DND-41 (cell line): ENCODE measurements around the gene LCN6.
"Not testable (repeated sequence)": the region's sequence is repeated elsewhere in the genome, so short reads cannot be mapped to it uniquely, and the experiment has no call there.

Experiments
- ATAC-seq: fragments of 200-7000 bp; cut with Tn5 transposase; 3 replicates; pipeline ENCODE4 v1.9.1; 2021; ENCODE audit warnings: low read depth; ENCODE audit not compliant: insufficient read depth
- DNase-seq: peaks from one replicate; pipeline ENCODE4 v3.0.0-alpha.2; 2020
- H2AFZ ChIP-seq: 2 replicates; pipeline ENCODE4 v1.6.0; 2012; ENCODE audit warnings: low read depth, low read length
- H3K27ac ChIP-seq: 2 replicates; pipeline ENCODE4 v1.5.1; 2012; ENCODE audit warnings: low read length, inconsistent platforms
- H3K27me3 ChIP-seq: fragments of 200-600 bp; sonication (generic); 2 replicates; pipeline ENCODE4 v1.6.0; 2012; ENCODE audit warnings: low read length, mild to moderate bottlenecking, inconsistent platforms; ENCODE audit not compliant: insufficient read depth, poor library complexity
- H3K36me3 ChIP-seq: 2 replicates; pipeline ENCODE4 v1.5.1; 2012; ENCODE audit warnings: low read length, inconsistent platforms; ENCODE audit not compliant: insufficient read depth
- H3K4me1 ChIP-seq: 2 replicates; pipeline ENCODE4 v1.5.1; 2012; ENCODE audit warnings: mild to moderate bottlenecking, low read length; ENCODE audit not compliant: insufficient read depth
- H3K4me2 ChIP-seq: 2 replicates; pipeline ENCODE4 v1.6.0; 2012; ENCODE audit warnings: mild to moderate bottlenecking, moderate library complexity, low read length, inconsistent platforms; ENCODE audit not compliant: insufficient read depth
- H3K4me3 ChIP-seq, 2 experiments: fragments of 200-600 bp in 1 of 2; shearing (Covaris generic) in 1 of 2; 2 replicates each; pipeline ENCODE4 v1.5.1; 2012 to 2016; ENCODE audit warnings: inconsistent platforms in 2 of 2, low read length in 2 of 2, mild to moderate bottlenecking in 2 of 2, low read depth in 1 of 2, moderate library complexity in 1 of 2
- H3K79me2 ChIP-seq: 2 replicates; pipeline ENCODE4 v1.6.0; 2012; ENCODE audit warnings: low read length, inconsistent platforms; ENCODE audit not compliant: insufficient read depth
- H3K9ac ChIP-seq: 2 replicates; pipeline ENCODE4 v1.6.0; 2012; ENCODE audit warnings: low read depth, mild to moderate bottlenecking, inconsistent platforms, low read length, moderate library complexity
- H3K9me3 ChIP-seq: 2 replicates; pipeline ENCODE4 v1.5.1; 2012; ENCODE audit warnings: low read length, moderate library complexity, mild to moderate bottlenecking, inconsistent platforms; ENCODE audit not compliant: insufficient read depth, severe bottlenecking
- H4K20me1 ChIP-seq: 2 replicates; pipeline ENCODE4 v1.6.0; 2012; ENCODE audit warnings: low read length; ENCODE audit not compliant: insufficient read depth
- EZH2 ChIP-seq: IDR thresholded peaks from 3 replicates; pipeline ENCODE4 v1.6.1; 2012; ENCODE audit warnings: borderline replicate concordance, low read depth, mild to moderate bottlenecking, moderate library complexity, low read length, inconsistent platforms; ENCODE audit not compliant: severe bottlenecking
- TF ChIP-seq, protein P1 (sequence below): IDR thresholded peaks from 2 replicates; pipeline ENCODE4 v1.5.1; 2012; ENCODE audit warnings: borderline replicate concordance, low read length, moderate library complexity, mild to moderate bottlenecking; ENCODE audit not compliant: poor library complexity, severe bottlenecking; ENCODE audit errors: extremely low read depth

Gene LCN6

GRCh38 chr9:136787690-136788400 lies 39.5 kb upstream of the LCN6 start:
- Histone ChIP-seq H3K4me2 (peak overlapping the region; percentile 23), H3K27ac (no peak overlapping the region), H3K4me3 (no peak overlapping the region), H3K36me3 (peaks cover 4% of the 10 kb centered on the region; the same call in 1 of the 2 replicates), H3K4me1 (peaks cover 33% of the 10 kb centered on the region), H3K79me2 (peaks cover 4% of the 10 kb centered on the region; the same call in 1 of the 2 replicates), H3K27me3 (no peaks in the 10 kb centered on the region), H3K9me3 (no peaks in the 10 kb centered on the region), H4K20me1 (peaks cover 9% of the 10 kb centered on the region; the same call in 1 of the 2 replicates), H2AFZ (no peak overlapping the region), H3K9ac (no peak overlapping the region)
- ATAC-seq (no peak; the same call in 2 of the 3 replicates), DNase-seq (peak; percentile 68)
- TF ChIP-seq, protein P1, sequence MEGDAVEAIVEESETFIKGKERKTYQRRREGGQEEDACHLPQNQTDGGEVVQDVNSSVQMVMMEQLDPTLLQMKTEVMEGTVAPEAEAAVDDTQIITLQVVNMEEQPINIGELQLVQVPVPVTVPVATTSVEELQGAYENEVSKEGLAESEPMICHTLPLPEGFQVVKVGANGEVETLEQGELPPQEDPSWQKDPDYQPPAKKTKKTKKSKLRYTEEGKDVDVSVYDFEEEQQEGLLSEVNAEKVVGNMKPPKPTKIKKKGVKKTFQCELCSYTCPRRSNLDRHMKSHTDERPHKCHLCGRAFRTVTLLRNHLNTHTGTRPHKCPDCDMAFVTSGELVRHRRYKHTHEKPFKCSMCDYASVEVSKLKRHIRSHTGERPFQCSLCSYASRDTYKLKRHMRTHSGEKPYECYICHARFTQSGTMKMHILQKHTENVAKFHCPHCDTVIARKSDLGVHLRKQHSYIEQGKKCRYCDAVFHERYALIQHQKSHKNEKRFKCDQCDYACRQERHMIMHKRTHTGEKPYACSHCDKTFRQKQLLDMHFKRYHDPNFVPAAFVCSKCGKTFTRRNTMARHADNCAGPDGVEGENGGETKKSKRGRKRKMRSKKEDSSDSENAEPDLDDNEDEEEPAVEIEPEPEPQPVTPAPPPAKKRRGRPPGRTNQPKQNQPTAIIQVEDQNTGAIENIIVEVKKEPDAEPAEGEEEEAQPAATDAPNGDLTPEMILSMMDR: peak; percentile 85
- TF ChIP-seq EZH2: no peak

DNA sequence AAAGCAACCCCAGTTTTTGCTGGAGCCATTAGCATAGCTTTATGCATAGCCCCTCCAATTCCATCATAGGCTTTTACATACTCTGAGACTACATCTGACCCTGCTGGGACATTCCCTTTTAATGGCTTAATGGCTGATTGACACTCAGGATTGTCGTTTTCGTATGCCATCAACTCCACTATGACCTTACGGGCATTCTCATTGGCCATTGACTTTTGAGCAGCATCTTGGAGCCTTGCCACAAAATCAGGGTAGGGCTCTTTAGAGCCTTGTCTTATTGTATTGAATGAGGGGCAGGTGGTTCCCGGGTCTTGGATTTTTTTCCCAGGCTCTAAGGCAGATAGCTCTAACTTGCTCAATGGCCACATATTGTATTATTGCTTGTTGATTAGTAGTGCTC lies 38.7 kb upstream of the LCN6 start:
- H3K4me2 ChIP-seq, H2AFZ ChIP-seq, DNase-seq, H3K79me2 ChIP-seq, H3K4me3 ChIP-seq, H3K9me3 ChIP-seq, H3K9ac ChIP-seq, H3K36me3 ChIP-seq, ATAC-seq, H3K27ac ChIP-seq, H3K27me3 ChIP-seq, H4K20me1 ChIP-seq: not testable (repeated sequence)
- peaks cover 24% of the 10 kb centered on the region for H3K4me1 ChIP-seq

DNA sequence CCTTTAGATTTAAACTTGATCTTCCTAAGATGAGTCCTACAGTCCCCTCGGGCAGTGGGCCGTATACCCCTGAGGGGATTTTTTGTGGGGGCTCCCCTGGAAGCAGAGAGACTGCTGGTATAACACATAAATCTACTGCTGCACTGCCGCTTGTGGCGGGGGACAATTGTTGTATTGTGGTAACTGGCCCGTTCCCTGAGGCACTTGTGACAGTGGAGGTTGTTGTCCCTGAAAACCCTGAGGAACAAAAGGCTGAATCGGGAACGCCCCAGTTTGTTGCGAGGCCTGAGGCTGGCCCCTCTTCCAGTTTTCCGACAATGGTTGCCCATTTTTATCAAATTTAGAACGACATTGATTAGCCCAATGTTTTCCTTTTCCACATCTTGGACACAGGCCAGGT lies 38.1 kb upstream of the LCN6 start:
- DNase-seq (no peak), ATAC-seq (no peak)
- Histone ChIP-seq H4K20me1 (no peaks in the 10 kb centered on the region), H2AFZ (no peak overlapping the region), H3K4me1 (peaks cover 19% of the 10 kb centered on the region), H3K36me3 (no peaks in the 10 kb centered on the region; the same call in 1 of the 2 replicates), H3K4me3 (no peak overlapping the region), H3K79me2 (peaks cover 1% of the 10 kb centered on the region; the same call in 1 of the 2 replicates), H3K4me2 (no peak overlapping the region), H3K27ac (no peak overlapping the region), H3K27me3 (no peaks in the 10 kb centered on the region), H3K9me3 (no peaks in the 10 kb centered on the region), H3K9ac (no peak overlapping the region)
- TF ChIP-seq, protein P1: no peak
- TF ChIP-seq EZH2: no peak

DNA sequence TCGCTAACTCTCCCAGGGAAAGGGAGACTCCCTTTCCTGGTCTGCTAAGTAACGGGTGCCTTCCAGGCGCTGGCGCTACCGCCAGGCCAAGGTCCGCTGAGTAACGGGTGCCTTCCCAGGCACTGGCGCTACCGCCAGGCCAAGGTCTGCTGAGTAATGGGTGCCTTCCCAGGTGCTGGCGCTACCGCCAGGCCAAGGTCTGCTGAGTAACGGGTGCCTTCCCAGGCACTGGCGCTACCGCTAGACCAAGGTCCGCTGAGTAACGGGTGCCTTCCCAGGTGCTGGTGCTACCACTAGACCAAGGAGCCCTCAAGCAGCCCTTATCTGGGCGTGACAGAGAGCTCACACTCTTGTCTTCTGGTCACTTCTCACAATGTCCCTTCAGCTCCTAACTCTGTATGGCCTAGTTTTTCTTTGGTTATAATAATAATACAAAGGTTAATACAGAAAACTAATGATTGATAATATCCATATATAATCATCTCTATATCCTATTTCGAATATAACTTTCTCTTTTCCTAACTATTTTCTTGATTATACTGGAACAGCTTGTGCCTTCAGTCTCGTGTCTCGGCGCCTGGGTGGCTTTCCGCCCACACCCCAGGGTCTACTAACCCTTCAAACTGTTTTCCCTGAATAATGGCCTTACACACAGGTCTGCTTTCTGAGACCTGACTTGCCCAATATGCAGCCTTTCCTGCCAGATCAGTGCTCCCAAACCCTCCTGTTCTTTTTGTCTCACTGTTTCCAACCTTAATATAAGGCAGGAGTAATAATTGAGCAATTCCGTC lies 37.4 kb upstream of the LCN6 start:
- not testable (repeated sequence) for H3K27ac ChIP-seq, H2AFZ ChIP-seq, ATAC-seq, H3K79me2 ChIP-seq, H3K27me3 ChIP-seq, H3K4me3 ChIP-seq, H3K36me3 ChIP-seq, H3K9me3 ChIP-seq, H3K4me2 ChIP-seq, DNase-seq, H4K20me1 ChIP-seq, H3K9ac ChIP-seq
- H3K4me1 ChIP-seq: peaks cover 16% of the 10 kb centered on the region
